Nephron (organoid): ENCODE measurements around the gene SMCR8.

Source experiments
- H3K27ac Mint-ChIP-seq, 3 experiments: 2 replicates each; pipeline ENCODE4 v1.8.0; 2020; ENCODE audit warnings: mixed read lengths in 3 of 3, mild to moderate bottlenecking in 2 of 3, moderate library complexity in 1 of 3
- H3K27me3 Mint-ChIP-seq: 2 replicates; pipeline ENCODE4 v1.8.0; 2021; ENCODE audit warnings: low read depth, mild to moderate bottlenecking, moderate library complexity, mixed read lengths
- H3K36me3 Mint-ChIP-seq: 2 replicates; pipeline ENCODE4 v1.8.0; 2020; ENCODE audit warnings: low read depth, mixed read lengths
- H3K4me1 Mint-ChIP-seq: 2 replicates; pipeline ENCODE4 v1.8.0; 2020; ENCODE audit warnings: mixed read lengths
- H3K4me3 Mint-ChIP-seq, 3 experiments: 2 replicates each; pipeline ENCODE4 v1.8.0; 2020; ENCODE audit warnings: mild to moderate bottlenecking in 3 of 3, mixed read lengths in 3 of 3, moderate library complexity in 2 of 3
- H3K9me3 Mint-ChIP-seq: 2 replicates; pipeline ENCODE4 v1.8.0; 2020; ENCODE audit warnings: mixed read lengths
- CTCF ChIP-seq, 3 experiments: fragments of 200-600 bp; sonication (generic); IDR thresholded peaks; one replicate each; pipeline ENCODE4 v1.5.0; 2021; ENCODE audit warnings: antibody characterized with exemption in 3 of 3; ENCODE audit not compliant: unreplicated experiment in 3 of 3

Gene SMCR8

GRCh38 chr17:18324140-18325050 lies 9.3 kb downstream of the SMCR8 start:
- H3K4me1 Mint-ChIP-seq = peaks cover 11% of the 10 kb centered on the region
- H3K36me3 Mint-ChIP-seq = peaks cover 59% of the 10 kb centered on the region
- H3K27ac Mint-ChIP-seq = no peak overlapping the region
- no peaks in the 10 kb centered on the region for H3K27me3 Mint-ChIP-seq
- H3K4me3 Mint-ChIP-seq = no peak overlapping the region
- H3K9me3 Mint-ChIP-seq = no peaks in the 10 kb centered on the region
- no peak for TF ChIP-seq CTCF (IDR thresholded peaks at IDR 0.05; ENCODE audit: unreplicated experiment in 3 of 3)

GRCh38 chr17:18326039-18326438 lies 10.9 kb downstream of the SMCR8 start:
- H3K9me3 Mint-ChIP-seq = no peaks in the 10 kb centered on the region

GRCh38 chr17:18326572-18326971 lies 11.5 kb downstream of the SMCR8 start:
- H3K9me3 Mint-ChIP-seq = no peaks in the 10 kb centered on the region
- H3K27ac Mint-ChIP-seq = no peak overlapping the region
- TF ChIP-seq CTCF (IDR thresholded peaks at IDR 0.05; ENCODE audit: unreplicated experiment in 3 of 3) = no peak
- no peaks in the 10 kb centered on the region for H3K4me1 Mint-ChIP-seq
- H3K27me3 Mint-ChIP-seq = no peaks in the 10 kb centered on the region
- peaks cover 52% of the 10 kb centered on the region for H3K36me3 Mint-ChIP-seq
- no peak overlapping the region for H3K4me3 Mint-ChIP-seq

More at GRCh38 chr17:18326039-18326438, 10.9 kb downstream of the SMCR8 start:
- H3K4me3 Mint-ChIP-seq = no peak overlapping the region
- H3K27ac Mint-ChIP-seq = no peak overlapping the region
- no peak for TF ChIP-seq CTCF (IDR thresholded peaks at IDR 0.05; ENCODE audit: unreplicated experiment in 3 of 3)
- H3K36me3 Mint-ChIP-seq = peaks cover 51% of the 10 kb centered on the region
- no peaks in the 10 kb centered on the region for H3K27me3 Mint-ChIP-seq
- H3K4me1 Mint-ChIP-seq = no peaks in the 10 kb centered on the region

DNA sequence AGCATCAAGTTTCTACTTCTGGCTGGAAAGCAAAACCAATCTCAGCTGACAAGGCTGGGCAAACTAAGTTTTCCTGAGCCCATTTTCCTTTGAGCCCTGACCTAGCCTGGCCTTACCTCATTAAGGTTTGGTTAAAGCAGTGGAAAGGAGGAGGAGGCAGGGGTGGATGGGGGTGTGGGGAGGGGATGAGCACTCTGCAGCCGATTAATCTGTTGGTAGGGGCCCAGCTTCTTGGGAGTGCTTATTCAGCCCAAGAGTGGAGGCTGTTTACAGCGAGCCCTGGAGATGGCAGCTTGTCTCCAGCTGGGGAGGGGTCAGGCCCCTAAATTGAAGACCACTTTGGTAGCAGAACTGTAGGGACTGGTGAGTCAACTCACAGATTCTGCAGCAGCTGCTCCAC lies 12.0 kb downstream of the SMCR8 start:
- H3K4me3 Mint-ChIP-seq = no peak overlapping the region
- no peaks in the 10 kb centered on the region for H3K27me3 Mint-ChIP-seq
- H3K27ac Mint-ChIP-seq = no peak overlapping the region
- no peaks in the 10 kb centered on the region for H3K4me1 Mint-ChIP-seq
- no peak for TF ChIP-seq CTCF (IDR thresholded peaks at IDR 0.05; ENCODE audit: unreplicated experiment in 3 of 3)
- H3K36me3 Mint-ChIP-seq = peaks cover 54% of the 10 kb centered on the region
- no peaks in the 10 kb centered on the region for H3K9me3 Mint-ChIP-seq

DNA sequence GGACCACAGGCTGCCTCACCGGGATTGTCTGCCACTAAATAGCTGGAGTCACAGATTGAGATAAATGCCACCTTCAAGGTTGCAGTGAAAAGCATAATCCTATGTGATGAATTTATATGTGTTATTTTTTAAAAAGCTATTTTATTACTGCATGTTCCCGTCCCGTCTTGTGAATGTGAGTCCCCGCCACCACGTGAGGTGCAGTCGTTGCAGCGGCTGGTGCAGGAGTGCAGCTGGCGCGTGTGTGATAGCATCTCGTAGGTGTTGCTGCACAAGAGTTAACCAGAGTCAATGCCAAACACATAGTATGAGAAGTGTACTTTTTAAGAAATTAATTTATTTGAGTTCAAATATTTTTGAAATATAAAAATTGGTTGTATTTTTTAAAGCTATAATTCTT lies 12.5 kb downstream of the SMCR8 start:
- Mint-ChIP-seq H3K27me3 (no peaks in the 10 kb centered on the region), H3K27ac (no peak overlapping the region), H3K36me3 (peaks cover 58% of the 10 kb centered on the region), H3K4me1 (no peaks in the 10 kb centered on the region), H3K9me3 (no peaks in the 10 kb centered on the region), H3K4me3 (no peak overlapping the region)
- no peak for TF ChIP-seq CTCF (IDR thresholded peaks at IDR 0.05; ENCODE audit: unreplicated experiment in 3 of 3)
